ENCODE data around the gene MAPK1IP1L.

DNA sequence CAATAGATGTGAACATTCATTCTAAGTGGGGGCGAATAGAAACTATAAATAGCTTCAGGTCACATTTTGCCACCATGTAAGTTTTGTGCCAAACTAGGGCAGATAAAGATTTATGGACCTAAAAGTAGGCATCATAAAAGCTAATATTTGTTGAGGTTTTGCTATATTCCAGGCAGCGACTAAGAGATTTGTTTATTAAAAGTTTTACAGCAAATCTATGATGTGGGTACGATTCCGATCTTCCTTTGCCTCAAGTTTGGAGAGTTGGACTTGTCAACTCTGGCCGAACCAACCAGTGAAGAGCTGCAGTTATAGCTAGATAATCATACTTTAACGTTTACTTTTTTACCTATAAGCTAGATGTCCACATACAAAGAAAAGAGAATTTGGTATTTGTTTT lies 1.6 kb downstream of the MAPK1IP1L start:
- TF ChIP-seq SMC3 (IDR thresholded peaks at IDR 0.05; ENCODE audit: low read depth, low read length) (no peak), POLR2AphosphoS5 (IDR thresholded peaks at IDR 0.05; ENCODE audit: low read depth, low read length) (no peak), MXI1 (IDR thresholded peaks at IDR 0.05; ENCODE audit: low read depth, low read length) (no peak), TEAD4 (IDR thresholded peaks at IDR 0.05; ENCODE audit: borderline replicate concordance, insufficient read depth) (no peak), RFX5 (IDR thresholded peaks at IDR 0.05; ENCODE audit: low read length) (no peak), NRF1 (IDR thresholded peaks at IDR 0.05; ENCODE audit: low read depth, low read length) (no peak), RAD21 (IDR thresholded peaks at IDR 0.05; ENCODE audit: low read length) (no peak), RCOR1 (IDR thresholded peaks at IDR 0.05; ENCODE audit: low read length) (no peak), CHD2 (IDR thresholded peaks at IDR 0.05; ENCODE audit: low read length, partially characterized antibody) (no peak), EP300 (IDR thresholded peaks at IDR 0.05; ENCODE audit: borderline replicate concordance in 1 of 2, low read depth in 1 of 2, low read length in 1 of 2) (no peak)
- TF ChIP-seq, protein P1, sequence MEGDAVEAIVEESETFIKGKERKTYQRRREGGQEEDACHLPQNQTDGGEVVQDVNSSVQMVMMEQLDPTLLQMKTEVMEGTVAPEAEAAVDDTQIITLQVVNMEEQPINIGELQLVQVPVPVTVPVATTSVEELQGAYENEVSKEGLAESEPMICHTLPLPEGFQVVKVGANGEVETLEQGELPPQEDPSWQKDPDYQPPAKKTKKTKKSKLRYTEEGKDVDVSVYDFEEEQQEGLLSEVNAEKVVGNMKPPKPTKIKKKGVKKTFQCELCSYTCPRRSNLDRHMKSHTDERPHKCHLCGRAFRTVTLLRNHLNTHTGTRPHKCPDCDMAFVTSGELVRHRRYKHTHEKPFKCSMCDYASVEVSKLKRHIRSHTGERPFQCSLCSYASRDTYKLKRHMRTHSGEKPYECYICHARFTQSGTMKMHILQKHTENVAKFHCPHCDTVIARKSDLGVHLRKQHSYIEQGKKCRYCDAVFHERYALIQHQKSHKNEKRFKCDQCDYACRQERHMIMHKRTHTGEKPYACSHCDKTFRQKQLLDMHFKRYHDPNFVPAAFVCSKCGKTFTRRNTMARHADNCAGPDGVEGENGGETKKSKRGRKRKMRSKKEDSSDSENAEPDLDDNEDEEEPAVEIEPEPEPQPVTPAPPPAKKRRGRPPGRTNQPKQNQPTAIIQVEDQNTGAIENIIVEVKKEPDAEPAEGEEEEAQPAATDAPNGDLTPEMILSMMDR (IDR thresholded peaks at IDR 0.05), result no peak
